ENCODE measurements around the gene YARS2. TPM values are rescaled to one million over a fixed set of nuclear protein-coding genes. Genes with fewer than 3 reads are reported as not detected.

Gene YARS2
- total RNA-seq, 1 experiment from 2014 or later: 41.4 TPM

- peaks cover 7 to 18% of the 10 kb centered on the region in 2 experiments; a peak in 4 of 5 replicates for H3K9me3 Mint-ChIP-seq
- no peaks in the 10 kb centered on the region for H3K4me1 Mint-ChIP-seq
Measured at GRCh38 chr12:32804301-32804700, 48.6 kb upstream of the YARS2 start.

More at GRCh38 chr12:32804301-32804700, 48.6 kb upstream of the YARS2 start:
- Histone ChIP-seq H4K91ac (ENCODE audit: insufficient read length, low read depth, low read length) (no peak overlapping the region), H4K8ac (replicated peaks; ENCODE audit: insufficient read length, low read depth, low read length) (no peak overlapping the region), H3K56ac (ENCODE audit: insufficient read length, low read depth, low read length) (no peak overlapping the region), H3T11ph (ENCODE audit: low read length) (no peak overlapping the region), H3K27me3 (ENCODE audit: insufficient read depth, low read length) (no peaks in the 10 kb centered on the region), H3K27ac (ENCODE audit: insufficient read length, low read depth, low read length) (no peak overlapping the region), H2BK20ac (ENCODE audit: low read depth, low read length, poor library complexity, severe bottlenecking) (no peak overlapping the region), H3K9me3 (ENCODE audit: control insufficient read depth, low read depth, low read length) (no peaks in the 10 kb centered on the region), H2AK5ac (ENCODE audit: insufficient read length, low read length) (no peak overlapping the region), H4K20me1 (ENCODE audit: control insufficient read depth, insufficient read depth, insufficient read length) (no peaks in the 10 kb centered on the region), H3K79me1 (ENCODE audit: insufficient read depth, low read depth, low read length, poor library complexity, severe bottlenecking) (no peaks in the 10 kb centered on the region), H3K23ac (ENCODE audit: insufficient read length, low read depth, low read length) (no peak overlapping the region), H3K79me2 (ENCODE audit: insufficient read depth, low read length) (no peaks in the 10 kb centered on the region; the same call in 1 of the 2 replicates), H4K5ac (ENCODE audit: insufficient read length, low read depth, low read length) (no peak overlapping the region), H3K4ac (ENCODE audit: low read depth, low read length) (no peak overlapping the region), H2BK15ac (ENCODE audit: low read depth, low read length) (no peak overlapping the region), H3K18ac (ENCODE audit: insufficient read length, low read depth, low read length) (no peak overlapping the region), H2BK12ac (ENCODE audit: insufficient read length, low read depth, low read length) (no peak overlapping the region), H3K9ac (ENCODE audit: extremely low read depth, insufficient read length, low read length) (no peak overlapping the region), H3K4me1 (ENCODE audit: insufficient read depth, low read length) (no peaks in the 10 kb centered on the region), H3K4me2 (ENCODE audit: insufficient read depth, insufficient read length, low read length) (no peak overlapping the region), H2BK120ac (ENCODE audit: low read depth, low read length, poor library complexity, severe bottlenecking) (no peak overlapping the region), H3K23me2 (ENCODE audit: insufficient read length, low read depth, low read length, poor library complexity, severe bottlenecking) (no peaks in the 10 kb centered on the region), H2BK5ac (ENCODE audit: insufficient read length, low read length) (no peak overlapping the region), H2AFZ (ENCODE audit: low read length) (no peak overlapping the region), H3K14ac (ENCODE audit: insufficient read depth, low read length) (no peak overlapping the region)
- Mint-ChIP-seq H3K27ac (no peak overlapping the region), H3K36me3 (ENCODE audit: insufficient read depth in 1 of 3, low read depth in 3 of 3) (peaks cover 0 to 19% (median 13%) of the 10 kb centered on the region in 3 experiments; a peak in 4 of 7 replicates), H3K4me3 (no peak overlapping the region), H3K27me3 (ENCODE audit: low read depth) (no peaks in the 10 kb centered on the region)
- no CpG with 5 or more reads among the region's 3 CpGs for WGBS (ENCODE audit: extremely low coverage, insufficient read length, low lambda C conversion rate)
- no peak for DNase-seq
- TF ChIP-seq CTCF (conservative IDR thresholded peaks at IDR 0.05): no peak
